Measurements from ENCODE around the gene RBM15B.

RBM15B gene

DNA sequence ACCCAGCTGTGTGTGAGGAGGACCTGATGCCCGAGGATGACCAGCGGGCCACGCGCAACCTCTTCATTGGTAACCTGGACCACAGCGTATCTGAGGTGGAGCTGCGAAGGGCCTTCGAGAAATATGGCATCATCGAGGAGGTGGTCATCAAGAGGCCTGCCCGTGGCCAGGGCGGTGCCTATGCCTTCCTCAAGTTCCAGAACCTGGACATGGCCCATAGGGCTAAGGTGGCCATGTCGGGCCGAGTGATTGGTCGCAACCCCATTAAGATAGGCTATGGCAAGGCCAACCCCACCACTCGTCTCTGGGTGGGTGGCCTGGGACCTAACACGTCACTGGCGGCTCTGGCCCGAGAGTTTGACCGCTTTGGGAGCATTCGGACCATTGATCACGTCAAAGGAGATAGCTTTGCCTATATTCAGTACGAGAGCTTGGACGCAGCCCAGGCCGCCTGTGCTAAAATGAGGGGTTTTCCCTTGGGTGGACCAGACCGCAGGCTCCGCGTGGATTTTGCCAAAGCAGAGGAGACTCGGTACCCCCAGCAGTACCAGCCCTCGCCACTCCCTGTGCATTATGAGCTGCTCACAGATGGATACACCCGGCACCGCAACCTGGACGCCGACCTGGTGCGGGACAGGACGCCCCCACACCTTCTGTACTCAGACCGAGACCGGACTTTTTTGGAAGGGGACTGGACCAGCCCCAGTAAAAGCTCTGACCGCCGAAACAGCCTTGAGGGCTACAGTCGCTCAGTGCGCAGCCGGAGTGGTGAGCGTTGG lies 1.5 kb downstream of the RBM15B start:
- DNase-seq = no peak

DNA sequence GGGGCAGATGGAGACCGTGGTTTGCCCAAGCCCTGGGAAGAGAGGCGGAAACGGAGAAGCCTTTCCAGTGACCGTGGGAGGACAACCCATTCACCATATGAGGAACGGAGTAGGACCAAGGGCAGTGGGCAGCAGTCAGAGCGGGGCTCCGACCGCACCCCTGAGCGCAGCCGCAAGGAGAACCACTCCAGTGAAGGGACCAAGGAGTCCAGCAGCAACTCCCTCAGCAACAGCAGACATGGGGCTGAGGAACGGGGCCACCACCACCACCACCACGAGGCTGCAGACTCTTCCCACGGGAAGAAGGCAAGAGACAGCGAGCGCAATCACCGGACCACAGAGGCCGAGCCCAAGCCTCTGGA lies 2.0 kb downstream of the RBM15B start:
- no peak for DNase-seq

DNA sequence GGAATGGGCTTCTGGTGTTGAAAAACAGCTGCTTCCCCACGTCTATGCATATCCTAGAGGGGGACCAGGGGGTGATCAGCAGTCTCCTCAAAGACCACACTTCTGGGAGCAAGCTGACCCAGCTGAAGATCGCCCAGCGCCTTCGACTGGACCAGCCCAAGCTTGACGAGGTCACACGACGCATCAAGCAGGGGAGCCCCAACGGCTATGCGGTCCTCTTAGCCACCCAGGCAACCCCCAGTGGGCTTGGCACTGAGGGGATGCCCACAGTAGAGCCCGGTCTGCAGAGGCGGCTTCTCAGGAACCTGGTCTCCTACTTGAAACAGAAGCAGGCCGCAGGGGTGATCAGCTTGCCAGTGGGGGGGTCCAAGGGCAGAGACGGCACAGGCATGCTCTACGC lies 2.5 kb downstream of the RBM15B start:
- no peak for DNase-seq

DNA sequence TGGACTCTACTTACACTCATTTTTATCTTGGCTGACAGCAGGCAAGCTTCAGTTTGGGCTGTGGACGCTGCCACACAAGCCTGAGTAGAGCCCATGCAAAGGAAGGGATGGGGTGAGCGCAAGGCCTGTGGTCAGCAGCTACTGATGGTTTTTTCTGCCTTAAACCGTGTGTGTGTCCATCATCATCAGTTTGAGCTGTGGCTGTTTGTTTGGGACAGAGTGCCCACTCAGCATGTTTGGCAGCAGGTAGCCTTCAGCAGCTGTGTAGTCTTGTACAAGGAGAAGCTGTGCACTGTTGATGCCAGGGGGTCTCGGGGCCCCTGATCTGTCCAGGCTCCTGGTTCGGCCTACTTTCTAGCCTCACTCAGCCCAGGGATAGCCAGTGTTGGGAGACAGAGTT lies 3.5 kb downstream of the RBM15B start:
- no peak for DNase-seq

DNA sequence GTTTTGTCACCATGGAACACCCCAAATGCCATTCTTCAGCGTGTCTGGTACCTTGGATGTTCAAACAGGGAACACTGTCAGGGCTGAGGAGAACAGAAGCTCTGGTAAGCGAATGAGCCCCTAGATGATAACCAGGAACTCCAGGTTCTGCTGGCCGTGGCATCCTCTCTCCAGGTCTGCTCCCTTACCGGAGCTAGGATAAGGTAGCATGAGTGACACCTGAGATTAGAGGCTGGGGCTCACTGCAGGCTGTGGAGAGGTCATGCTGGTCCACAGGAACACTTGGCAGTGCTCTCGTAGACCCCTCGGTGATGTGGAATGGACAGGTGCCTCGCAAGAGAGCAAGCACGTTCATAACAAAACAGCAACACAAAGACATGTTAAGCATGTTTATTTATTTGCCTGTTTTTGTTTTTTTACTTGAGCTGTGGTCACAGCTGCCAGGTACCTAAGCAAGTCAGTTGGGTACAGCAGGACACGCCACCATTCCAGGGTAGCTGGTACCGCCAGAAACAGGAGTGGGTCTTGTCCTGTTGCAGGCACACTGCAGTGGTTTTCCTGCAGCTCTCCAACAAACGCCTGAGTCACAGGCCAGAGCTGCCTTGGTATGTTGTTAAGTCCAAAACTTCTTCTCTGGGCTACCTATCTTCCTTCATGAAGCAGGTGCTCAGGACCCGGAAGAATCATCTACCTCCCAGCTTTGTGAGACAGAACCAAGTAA lies 4.6 kb downstream of the RBM15B start:
- DNase-seq = no peak

DNA sequence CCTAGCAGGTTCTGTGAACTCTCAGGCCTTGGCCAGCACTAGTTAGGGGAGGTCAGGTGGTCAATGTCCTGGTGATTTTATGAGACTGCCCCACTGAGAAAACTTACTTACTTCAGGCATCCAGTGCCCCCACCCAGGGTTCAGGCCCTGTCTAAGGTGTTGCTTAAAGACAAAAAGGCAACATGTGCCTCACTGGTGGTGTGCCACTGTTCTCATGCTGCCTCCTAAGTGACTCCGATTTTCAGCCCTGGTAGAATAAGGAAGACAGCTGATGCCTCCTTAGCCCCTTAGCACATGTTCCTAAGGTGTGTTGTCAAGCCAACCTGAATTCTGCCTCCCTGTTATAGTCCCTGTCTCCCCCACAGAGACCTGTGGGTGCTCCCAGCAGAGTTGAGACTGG lies 5.3 kb downstream of the RBM15B start:
- peak in 1 of 2 experiments; percentile 11 for DNase-seq

DNA sequence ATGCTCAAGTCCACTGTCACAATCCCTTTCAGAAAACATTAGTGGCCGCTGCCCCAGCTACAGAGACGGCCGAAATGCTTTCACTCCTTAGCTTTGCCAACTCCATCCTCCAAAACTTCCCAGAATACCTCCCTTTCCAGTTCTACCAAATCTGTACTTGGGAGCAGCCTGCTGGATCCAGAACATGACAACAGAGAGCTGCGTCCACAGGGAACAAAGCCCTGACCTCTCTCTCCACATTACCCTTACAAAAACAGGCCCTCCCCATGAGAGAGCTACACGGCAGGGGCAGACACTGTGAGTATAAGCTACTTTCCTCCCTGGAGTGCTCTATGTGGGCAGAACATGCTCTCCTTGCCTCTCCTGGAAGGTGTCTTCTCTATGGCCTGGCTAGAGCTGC lies 6.3 kb downstream of the RBM15B start:
- DNase-seq = no peak

DNA sequence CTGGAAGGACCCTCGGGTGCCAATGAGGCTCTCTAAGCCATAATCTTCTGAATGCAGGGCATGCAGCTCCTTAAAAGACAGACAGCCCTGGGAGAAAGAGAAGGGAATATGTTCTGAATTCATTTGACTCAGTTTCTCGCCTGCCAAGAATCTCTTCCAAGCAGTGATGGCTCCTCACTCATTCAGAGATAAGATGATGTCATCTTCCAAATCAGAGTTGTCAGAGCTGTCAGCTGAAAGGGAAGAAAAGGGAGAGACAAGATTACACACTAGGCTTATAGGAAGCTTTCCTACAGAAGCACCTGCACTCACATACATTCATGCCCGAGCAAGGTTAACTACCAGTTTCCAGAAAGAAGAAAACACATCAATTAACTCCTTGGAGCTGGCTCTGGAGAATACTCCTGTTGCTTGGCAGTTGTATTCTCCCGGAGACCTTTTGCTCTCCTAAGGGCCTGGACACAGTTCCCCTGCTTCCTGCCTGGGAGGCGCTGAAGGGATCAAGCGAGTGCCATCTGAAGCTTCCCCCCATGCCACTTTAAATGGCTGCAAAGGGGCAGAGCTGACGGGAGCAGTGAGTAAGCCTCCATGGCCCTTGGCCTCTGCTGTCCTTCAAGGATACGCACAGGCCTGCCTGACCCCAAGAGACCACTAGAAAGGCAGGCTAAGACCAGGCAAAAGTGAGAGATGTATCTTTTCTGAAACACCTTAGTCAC lies 7.7 kb downstream of the RBM15B start:
- DNase-seq = no peak

DNA sequence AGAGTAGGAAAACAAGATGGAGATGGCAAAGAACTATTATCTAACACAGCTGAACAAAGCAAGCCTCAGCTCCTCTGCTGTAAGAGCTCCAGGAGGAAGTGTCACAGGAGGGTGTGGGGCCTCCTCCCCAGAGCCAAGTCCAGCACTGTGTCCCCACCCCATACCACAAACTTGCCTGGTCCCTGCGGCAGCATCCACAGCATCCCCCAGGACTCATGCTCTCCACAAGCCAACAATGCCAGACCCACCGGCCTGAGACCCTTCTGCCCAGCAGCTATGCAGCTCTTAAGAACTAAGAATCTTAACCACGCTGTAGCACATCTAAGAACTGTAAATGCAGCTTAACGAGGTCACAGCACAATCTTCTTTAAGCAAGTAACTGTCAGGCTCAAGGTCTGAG lies 9.1 kb downstream of the RBM15B start:
- no peak for DNase-seq

DNA sequence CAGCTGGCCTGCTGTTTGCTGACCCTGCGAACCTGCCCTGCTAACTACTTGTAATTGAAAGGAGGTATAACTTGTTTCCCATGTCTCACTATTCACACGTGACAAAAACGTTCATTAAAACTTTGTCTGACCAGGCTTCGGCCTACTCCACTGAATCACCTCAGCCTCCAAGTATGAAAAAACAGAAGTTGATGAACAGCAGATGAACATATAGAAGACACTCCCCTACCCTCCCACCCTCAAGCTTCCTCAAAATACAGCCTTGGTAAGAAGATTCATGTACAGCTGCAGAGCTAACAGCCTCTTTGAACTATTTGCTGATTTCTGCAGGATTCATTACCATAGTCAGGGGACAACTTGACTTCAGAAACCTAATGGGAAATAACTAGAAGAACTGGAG lies 10.7 kb downstream of the RBM15B start:
- DNase-seq = no peak

DNA sequence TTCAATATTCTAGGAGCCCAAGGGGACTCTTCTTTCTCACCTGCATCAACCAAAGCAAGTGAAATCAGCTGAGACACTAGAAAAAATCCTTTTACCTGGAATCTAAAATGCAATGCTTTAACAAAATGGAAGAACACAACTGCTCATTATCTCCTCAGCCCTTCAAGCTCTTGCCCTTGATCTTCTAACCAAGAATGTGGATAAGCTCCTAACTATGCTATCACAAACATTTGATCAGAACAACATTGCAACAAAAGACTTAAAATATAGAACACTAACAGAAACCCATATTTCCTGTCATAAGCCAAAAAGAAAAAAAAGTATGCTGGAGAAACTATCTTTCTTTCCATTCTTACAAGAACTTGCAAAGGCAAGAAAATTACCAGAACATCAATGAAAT lies 12.6 kb downstream of the RBM15B start:
- DNase-seq = no peak

DNA sequence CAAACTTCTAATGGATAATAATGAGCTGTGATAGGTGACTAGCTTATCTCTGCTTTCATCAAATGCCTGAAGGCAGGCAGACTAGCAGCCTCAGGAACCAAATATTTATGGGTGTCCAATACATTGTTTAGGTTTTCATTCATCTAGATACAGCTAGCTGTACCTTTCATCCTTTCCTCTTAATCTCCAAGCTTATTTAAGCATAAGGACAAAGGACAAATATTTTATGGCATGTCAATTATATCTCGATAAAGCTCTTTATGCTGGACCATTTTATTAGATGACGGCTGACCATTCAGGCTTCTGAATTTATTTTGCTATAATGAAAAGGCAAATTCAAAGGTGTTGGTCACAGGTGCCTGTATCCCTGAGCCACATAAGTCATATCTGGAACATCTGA lies 16.9 kb downstream of the RBM15B start:
- no peak for DNase-seq

DNA sequence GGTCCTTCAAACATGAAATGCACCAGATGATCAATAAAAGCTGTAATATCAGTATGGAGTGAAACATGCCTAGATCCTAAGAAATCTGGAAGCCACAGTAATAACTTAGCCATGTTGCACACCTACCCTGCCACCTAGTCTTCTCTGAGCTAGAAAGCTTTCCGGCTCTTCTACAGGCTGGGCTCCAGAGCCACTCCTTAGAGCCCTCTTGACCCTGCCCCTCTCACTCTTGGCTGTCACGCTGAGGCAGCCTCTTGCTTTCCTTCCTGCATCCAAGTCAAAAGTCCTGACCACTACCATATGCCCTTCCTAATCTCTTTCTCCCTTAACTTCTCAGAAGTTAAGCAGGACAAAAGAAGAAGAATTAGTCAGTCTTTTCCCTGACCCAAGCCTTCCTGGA lies 17.7 kb downstream of the RBM15B start:
- DNase-seq = no peak

DNA sequence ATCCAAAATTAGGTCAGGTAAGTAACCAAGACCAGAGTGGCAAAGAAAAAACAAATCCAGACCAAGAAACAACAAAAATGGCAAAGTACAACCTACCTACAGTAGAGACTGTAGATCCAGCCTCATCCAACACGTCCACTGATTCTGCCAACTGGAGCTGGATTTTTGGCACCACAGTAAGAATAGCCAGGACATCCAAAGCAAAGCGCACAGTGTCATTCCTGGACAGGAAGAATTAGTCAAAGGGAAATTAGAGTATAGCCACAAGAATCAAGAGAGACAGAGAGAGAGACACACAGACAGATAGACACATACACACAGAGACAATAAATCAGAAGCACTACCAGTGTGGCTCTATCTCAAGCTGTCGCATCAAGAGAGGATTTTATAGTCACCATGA lies 31.1 kb downstream of the RBM15B start:
- DNase-seq = no peak

DNA sequence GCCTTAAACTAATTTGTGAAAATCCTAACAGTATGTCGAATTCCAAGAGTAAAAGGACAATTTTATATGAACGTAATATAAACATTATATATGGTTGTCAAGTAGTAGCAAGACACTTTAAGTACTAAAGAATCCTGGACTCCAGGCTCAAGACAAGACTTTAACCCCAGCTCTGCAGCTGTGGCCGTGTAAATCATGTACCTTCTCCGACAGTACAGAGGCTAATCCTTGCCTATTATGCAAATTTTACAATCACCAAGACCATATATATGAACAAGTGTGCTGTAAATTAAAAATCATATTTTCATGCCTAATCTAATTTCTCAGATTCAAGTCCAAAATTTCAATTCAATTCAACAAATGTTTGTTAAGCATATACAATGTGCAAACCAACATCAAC lies 35.8 kb downstream of the RBM15B start:
- DNase-seq = no peak

DNA sequence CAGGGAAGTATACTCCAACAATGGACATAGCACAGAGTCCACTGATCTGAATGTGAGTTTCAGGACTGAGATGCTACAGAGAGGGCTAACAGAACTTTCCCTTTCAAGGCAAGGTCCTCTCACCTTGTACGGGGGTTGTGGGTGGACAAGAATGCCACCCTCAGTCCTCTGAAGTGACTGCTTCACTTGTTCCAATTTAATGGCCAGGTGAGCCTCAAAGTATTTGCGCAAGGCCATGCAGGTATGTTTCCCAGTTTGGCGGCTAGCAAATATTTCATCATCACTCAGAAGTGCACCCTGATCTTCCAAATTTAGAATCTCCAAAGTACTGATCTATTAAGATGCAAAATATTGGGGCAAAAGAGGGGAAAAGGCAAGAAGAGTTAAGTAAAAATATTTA lies 38.1 kb downstream of the RBM15B start:
- no peak for DNase-seq

DNA sequence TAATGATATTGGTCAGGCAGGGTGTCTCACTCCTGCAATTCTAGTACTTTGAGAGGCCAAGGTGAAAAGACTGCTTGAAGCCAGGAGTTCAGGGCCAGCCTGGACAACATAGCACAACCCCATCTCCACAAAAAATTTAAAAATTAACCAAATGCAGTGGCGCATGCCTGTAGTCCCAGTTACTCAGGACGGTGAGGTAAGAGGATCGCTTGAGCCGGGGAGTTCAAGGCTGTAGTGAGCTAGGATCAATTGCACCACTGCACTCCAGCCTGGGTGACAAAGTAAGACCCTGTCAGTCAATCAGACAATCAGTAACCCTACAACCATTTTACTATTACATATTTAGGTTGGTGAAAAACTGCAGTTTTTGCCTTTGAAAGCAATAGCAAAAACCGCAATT lies 43.0 kb downstream of the RBM15B start:
- no peak for DNase-seq

DNA sequence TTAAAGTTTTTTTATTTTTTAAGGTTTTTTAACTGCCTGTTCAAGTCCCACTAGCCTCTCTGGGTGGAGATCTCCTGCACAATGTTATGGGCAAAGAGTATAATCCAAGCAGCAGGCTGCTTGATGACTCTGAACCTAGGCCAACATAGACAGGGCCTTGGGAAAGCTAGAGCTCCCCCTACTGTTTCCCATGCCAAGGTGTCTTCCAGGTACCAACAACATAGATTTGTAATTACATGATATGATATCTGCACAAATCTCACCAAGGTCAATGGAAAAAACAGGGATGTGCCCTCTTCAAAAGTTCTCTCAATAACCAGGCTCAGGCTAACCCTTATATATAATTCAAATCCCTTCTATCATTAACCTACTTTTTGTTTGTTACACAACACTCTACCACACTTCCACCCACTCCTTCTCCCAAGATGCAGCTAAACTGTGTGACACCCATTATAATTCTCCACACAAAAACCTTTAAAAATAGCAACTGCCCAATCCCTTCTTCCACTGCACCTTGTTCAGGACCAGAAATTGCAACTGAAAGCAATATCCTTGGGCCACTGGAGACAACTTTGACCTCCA lies 43.8 kb downstream of the RBM15B start:
- DNase-seq = peak; percentile 4 to 57

DNA sequence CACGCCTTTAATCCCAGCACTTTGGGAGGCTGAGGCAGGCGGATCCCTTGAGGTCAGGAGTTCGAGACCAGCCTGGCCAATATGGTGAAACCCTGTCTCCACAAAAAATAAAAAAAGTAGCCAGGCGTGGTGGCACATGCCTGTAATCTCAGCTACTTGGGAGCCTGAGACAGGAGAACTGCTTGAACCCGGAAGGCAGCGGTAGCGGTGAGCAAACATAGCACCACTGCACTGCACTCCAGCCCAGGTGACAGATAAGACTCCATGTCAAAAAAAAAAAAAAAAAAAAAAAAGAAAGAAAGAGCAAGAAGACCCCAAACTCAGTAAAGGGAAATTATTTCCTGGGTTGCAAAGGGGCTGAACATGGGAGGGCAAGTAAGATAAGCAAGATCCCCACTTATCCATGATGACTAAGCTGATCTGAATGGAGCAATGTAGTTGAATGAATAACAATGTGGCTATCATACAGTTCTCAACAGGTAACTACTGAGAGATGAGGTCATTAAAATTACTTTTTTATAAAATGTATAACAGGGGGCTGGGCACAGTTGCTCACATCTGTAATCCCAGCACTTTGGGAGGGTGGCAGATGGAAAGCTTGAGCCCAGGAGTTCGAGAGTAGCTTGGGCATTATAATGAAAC lies 46.0 kb downstream of the RBM15B start:
- DNase-seq = no peak

DNA sequence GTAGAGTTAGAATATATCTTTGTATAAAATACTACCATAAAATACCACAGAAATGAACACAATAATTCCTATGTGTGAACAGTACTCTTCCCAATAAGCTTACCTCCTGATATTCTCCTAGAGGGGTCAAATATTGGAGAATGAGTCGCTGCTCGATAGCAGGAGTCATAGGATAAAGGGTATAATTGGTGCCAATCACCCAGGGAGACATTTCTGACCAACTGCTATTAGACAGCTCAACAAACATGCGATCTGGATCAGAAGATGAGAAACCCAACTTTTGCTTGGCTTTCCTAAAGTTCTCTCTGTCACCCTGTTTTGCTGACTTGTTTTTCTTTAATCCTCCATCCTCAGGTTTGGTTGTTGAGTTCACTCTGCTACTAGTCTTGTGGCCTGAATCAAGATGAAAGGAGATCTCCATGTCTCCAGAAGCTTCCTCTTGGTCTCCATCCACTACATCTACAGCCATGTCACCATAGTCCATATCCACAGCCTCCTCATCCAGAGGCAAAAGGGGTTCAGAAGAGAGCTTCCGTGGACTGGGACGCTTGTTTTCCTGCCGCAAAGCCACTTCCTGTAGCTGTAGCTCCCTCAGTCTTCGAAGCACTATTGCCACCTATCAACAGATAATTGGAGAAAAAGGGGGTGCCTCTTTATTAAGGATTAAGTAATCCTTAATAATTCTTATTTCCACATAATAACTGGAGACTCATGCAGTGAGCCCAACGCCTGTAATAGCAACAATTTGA lies 50.4 kb downstream of the RBM15B start:
- DNase-seq = no peak

DNA sequence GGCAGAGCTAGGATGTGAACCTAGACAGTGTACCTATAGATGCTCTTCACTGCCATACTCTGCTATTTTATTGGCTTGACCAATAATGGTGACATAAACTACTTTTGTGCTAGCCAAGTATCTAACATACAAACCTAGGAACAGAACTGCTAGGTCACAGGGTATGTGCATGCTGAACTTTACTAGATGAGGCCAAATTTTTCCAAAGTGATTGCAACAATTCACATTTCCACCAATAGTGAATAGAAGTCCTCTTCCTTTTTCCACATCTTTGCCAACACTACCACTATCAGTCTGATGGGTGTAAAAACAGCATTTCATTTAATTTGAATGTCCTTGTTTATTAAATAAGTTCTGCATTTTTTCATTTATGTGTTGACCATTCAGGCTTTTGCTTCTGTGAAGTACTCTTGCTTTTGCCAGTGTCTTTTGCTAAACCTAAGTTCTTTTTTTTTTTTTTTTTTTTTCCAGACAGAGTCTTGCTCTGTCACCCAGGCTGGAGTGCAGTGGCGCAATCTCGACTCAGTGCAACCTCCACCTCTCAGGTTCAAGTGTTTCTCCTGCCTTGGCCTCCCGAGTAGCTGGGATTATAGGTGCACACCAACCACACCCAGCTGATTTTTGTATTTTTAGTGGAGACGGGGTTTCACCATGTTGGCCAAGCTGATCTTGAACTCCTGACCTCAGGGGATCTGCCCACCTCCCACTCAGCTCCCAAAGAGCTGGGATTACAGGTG lies 54.6 kb downstream of the RBM15B start:
- no peak for DNase-seq
